Measurements from ENCODE around the gene RSPH6A.

Gene RSPH6A

GRCh38 chr19:45824531-45825262, 9.6 kb upstream of the RSPH6A start:
- FAIRE-seq, result no peak

DNA sequence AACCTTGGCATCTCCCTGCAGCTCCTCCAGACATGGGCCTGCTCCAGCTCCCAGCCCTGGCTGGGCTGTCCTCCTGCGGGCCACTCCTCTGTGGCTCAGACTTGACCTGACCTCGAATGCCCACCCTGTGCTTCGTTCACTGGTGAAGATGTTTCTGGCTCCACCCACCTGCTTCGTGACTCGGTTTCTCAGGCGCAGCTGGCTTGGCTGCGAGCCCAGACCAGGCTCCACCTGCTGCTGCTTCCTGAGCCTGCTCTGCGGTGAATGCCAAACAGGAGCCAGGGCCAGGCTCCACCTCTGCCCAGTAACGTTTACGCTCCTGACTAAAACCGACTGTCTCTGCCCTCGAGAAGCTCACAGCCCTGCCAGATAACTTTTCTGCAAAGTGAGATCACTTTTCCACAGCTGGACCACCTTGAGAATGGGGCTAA, 8.9 kb upstream of the RSPH6A start:
- FAIRE-seq, result no peak

DNA sequence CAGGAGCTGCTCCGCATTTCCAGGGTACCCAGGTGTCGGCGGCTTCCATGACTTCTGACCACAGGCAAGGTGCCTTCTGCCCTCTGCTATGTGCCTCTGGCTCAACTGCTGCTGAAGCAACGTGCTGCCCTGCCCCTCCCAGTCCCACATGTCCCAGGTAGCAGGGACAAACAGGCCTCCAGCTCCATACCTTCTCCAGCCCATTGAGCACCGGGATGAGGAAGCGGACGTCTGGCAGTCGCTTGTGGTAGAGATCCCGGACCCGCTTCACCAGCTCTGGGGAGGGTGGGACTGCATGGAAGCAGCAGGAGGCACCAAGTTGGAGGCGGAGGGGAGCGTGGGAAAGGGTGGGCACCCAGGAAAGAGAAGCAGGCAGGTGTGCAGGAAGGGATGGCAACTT, 8.1 kb upstream of the RSPH6A start:
- FAIRE-seq, result no peak

DNA sequence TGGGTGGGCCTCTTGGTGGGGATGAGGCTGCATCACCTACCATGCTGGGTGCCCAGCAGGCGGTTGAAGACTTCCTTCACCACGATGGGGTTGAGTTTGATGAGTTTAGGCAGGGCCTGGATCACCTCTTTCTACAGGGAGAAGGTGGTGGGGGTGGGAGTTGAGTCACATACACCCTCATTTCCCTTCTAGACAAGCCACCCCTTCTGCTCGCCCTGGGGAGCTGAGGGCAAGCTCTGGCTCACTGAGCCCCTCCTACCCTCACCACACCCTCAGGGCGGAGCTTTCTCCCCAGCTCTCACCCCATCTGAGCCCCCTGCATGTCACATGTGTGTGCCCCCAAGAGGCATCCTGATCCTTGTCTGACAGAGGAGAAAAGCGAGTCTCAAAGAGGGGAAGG, 7.6 kb upstream of the RSPH6A start:
- FAIRE-seq, result no peak

DNA sequence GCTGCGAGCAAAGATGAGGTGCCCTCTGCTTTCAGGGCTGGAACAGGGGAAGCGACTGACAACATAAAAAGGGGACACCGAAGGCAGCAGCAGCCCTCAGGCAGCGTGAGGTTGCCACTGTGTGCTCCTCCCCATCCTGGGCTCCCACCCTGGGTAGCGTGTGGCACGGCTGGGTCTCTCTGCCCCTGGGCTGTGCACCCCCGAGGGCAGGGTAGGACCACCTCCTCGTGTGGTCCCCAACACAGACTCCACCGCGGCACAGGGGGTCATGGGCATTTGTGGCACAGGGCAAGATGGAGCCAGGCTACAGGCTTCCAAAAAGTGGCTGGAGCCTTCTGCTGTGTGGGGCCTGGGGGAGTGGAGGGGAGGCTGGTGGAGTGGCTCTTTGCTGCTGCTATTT, 6.5 kb upstream of the RSPH6A start:
- FAIRE-seq, result no peak

- no peak for FAIRE-seq
Measured at GRCh38 chr19:45821103-45821521, 6.0 kb upstream of the RSPH6A start.

DNA sequence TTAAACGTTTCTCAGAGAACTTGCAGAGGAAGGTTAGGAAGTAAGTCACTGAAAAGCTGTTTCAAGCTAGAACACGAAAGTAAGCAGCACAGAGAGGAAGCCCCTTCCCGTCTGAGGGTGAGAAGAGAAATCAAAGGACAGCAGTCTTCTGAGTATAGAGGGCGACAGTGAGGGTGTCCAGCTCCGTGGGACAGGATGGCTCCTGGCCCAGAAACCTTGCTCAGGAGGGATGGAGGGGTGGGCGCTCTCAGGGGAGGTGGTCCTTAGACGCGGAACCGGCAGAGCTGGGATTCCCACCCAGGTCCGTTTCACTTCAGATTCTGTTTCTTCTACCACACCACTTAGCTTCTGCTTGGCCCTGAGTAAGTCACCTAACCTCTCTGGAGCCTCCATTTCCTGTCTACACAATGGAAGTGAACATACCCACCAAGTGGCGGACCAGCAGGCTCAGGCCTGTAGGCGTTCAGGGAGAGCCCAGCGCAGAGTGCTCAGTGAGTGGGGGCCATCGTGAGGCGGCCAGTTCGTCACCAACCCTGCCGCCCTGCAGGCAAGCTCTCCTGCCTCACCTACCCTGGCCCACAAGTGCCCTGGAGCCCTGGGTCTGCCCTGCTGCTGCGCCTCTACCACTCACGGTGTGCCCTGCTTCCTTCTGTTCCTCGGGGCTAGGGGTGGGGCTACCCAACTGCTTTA, 5.5 kb upstream of the RSPH6A start:
- no peak for FAIRE-seq

- FAIRE-seq, result no peak
Measured at GRCh38 chr19:45819769-45820168, 4.7 kb upstream of the RSPH6A start.

DNA sequence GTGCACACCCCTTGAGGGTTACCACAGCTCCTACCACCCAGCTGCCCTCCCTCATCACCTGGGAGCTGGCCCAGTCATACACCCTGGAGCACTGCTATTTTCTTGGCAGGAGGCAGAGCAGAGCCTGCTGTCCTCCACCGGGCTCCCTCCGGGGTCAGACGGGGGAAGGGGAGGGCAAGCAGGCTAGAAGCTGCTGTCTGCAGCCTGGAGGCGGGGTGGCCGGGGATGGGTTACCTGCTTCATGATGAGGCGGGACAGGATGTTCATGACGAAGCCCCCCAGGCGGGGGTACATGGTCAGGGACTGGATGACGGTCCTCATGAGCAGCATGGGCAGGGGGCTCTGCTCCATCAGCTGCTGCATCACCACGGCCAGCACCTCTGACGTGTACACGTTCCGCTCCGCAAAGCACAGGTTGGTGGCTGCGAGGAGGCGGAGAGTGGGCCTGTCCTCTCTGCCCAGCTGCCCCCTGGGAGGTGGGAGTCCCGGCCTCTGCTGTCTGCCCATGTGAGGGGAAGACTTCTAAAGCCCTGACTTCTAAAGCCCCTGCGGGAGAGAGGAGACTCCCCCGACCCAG, 2.7 kb upstream of the RSPH6A start:
- no peak for FAIRE-seq

GRCh38 chr19:45817010-45817724, 2.1 kb upstream of the RSPH6A start:
- FAIRE-seq, result no peak

DNA sequence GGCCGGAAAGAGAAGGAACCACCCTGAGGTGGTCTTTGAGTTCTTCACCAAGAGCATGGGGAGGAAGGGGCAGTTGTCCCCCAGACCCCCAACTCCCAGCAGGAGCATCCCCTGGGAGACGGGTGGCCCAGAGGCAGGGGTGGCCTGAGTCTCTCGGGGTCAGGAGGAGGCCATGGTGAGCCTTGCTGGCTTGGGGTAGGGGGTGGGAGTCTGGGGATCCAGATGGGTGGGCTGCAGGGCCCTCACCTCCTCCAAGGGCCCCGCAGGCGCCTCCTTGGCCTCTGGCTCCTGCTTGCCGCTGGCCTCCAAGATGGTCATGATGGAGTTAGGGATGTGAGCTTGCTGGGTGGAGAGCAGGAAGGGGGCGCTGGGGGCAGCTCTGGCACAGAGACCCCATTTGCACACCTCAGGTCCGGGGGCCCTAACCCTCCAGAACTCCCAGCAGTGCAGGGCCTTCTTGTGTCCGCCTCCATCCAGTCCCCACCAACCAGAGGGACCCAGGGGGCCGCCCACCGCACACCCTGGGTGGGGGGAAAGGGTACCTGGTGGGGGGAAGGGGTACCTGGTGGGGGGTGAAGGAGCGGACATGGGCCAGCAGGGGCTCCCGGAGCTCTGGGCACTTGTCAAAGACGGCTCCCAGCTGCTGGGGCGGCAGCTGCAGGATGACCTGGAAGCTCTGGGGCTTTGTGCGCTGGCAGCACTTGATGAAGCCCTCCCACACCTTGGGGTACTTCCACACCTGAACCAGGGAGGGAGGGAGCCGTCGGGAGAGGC, 1.3 kb upstream of the RSPH6A start:
- no peak for FAIRE-seq

DNA sequence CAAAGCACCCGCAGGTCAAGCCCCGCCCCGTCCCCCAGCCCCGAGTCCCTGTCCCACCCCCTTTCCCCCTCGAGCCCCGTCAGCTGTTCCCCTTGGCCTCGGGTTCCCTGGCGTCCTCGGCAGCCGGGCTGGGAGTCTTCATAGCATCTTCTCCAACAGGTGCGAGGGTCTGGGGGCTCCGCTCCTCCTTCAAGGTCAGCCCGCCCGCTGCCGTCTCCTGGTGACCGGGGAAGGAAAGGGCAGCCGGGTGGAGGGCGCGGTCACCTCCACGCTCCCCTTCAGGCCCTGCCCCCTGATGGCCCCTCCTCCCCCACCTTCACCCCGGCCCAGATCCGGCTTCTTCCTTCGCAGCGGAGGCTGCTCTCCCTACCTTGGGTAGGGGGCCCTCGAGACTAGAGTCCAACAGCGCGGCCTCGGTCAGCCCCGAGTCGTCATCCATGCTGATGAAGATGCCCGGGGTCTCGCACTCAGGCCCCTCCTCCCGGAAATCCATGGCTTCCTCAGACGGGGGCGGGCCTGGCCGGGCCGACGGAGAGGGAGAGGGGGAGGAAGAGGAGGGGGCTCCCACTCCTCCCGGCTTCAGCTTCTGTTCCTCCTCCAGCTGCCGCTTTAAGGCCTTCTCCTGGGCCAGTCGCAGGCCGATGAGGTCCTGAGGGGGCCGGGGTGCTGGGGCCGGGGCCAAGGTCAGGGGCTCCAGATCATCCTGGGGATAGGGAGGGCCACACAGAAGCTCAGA, 541 bp upstream of the RSPH6A start:
- no peak for FAIRE-seq

DNA sequence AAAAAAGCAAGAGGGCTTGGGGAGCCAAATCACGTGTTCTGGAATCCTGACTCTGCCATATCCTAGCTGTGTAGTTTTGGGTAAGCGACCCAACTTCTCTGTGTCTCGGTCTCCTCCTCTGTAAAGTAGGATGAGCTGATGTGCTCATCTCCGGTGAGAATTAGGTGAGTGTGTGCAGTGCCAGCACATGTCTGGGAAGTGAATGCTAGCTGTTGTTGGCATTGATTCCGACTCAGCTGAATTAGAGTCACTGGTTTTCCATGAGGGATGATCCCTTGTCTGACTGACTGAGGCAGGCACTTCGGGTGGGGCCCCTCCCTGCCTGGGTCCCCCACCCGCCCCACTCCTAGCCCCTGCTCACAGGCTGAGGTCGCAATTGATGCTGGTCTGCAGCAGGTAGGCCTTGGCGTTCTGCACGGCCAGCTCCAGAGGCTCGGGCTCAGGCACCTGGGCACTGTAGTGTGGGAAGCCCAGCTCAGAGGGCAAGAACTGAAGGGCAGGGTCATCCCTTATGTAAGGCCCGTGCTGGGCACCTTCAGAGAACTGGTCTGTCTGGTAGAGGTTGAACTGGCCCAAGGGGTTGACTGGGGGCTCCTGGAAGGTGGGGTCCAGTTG, 835 bp downstream of the RSPH6A start:
- FAIRE-seq, result no peak

DNA sequence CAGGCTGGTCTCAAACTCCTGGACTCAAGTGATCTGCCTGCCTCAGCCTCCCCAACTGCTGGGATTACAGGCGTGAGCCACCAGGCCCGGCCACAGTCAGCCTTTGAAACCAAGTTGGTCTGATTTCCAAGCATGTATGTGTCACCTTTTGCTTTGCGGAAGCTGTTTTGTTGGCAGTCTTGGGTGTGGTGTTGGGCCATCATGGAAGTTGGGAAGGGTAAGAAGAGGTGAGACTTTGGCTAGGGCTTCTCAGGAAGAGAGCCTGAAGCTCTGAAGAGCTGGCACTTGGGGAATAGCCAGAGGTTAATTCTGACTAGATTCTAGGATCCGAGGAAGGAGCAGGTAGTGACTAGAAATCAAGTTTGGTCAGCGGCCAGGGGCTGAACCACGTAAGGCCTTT, 2.8 kb downstream of the RSPH6A start:
- no peak for FAIRE-seq

DNA sequence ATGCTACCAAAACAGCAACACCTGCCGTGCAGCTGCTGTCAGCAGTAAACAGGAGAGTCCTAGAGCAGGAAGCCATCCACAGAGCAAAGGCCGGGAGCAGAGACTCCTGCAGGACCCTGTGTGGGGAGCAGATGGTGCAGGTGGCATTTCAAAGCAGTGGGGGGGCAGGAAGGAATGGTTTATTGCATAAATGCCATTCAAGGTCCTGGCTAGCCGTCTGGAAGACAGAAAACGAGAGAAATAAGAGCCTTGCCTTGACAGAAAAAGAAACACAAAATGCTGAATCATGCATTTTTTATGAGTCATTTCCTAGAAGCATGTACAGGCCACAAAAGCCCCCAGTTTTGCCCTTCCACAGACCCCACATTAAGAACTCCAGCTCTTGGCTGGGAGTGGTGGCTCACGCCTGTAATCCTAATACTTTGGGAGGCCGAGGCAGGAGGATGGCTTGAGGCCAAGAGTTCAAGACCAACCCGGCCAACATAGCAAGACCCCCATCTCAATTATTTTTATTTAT, 5.4 kb downstream of the RSPH6A start:
- FAIRE-seq, result no peak

DNA sequence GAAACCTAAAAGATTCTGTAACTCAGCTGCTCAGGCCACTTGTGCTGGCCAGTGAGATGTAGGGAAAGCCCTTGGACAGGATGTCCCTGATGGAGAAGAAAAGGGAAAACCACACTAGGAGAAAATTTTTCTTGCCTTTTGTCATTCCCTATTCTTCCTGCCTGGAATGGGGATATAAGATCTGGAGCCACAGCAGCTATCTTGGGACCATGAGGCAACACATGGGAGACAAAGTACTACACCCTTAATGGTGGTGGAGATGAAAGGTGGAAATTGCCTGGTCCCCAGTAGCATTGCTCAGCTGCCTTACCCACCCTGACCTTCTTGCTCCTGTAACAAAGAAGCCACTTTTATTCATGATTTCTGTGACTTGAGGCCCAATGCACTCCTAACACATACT, 9.4 kb downstream of the RSPH6A start:
- no peak for FAIRE-seq

- no peak for FAIRE-seq
Measured at GRCh38 chr19:45804959-45805230, 10.2 kb downstream of the RSPH6A start.

DNA sequence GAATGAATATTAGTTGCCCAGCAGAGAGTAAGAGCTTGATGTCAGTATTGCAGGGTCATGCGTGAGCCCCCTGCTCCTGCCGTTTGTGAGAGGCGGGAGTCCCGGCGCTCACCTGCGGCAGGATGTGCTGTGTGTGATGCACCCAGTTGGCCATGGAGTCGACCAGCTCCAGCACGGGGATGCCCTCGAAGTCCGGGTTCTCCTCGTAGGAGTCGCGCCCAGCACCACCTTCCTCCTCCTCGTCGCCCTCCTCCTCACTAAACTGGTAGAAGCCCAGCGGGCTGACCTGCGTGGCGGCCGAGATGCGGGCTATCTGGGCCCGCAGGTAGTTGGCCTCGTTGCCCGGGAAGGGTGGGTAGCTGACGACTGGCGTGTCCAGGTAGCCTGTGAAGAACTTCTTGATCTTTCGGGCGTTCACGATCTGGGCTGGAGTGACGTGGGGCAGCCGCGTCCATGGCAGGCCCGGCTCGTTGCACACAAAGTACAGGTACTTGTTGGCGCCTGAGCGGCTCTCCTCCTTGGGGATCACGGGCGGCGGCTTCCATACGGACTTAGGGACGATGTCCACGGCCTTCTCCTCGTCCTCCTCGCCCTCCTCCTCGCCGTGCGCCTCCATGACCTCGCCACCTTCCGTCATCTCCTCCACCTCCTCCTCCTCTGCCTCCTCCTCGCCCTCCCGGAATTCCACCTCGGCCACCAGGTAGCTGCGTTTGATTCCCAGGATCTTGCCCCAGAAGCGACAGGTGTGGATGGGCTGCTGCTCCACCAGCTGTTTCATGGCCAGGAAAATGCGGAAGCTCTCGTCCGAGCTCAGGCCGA, 10.8 kb downstream of the RSPH6A start:
- no peak for FAIRE-seq

DNA sequence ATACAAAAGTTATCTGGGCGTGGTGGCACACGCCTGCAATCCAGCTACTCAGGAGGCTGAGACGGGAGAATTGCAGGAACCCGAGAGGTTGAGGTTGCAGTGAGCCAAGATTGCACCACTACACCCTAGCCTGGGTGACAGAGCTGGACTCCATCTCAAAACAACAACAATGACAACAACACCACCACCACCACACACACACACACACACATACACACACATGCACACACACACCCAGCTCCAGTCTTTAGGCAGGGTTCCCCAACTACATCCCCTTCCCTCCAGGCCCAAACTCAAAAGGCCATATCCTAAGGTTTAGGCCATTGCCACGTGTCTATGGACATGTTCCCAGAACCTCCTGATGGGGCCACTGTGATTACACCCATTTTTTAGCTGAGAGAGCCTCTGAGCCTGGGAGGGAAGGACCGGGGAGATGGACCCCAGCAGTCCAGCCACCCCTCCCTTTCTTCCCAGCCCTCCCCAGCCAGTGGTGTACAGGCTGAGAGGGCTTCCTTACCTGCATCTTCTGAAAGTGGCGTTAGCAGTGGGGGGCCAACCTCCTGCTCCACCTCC, 13.4 kb downstream of the RSPH6A start:
- no peak for FAIRE-seq

DNA sequence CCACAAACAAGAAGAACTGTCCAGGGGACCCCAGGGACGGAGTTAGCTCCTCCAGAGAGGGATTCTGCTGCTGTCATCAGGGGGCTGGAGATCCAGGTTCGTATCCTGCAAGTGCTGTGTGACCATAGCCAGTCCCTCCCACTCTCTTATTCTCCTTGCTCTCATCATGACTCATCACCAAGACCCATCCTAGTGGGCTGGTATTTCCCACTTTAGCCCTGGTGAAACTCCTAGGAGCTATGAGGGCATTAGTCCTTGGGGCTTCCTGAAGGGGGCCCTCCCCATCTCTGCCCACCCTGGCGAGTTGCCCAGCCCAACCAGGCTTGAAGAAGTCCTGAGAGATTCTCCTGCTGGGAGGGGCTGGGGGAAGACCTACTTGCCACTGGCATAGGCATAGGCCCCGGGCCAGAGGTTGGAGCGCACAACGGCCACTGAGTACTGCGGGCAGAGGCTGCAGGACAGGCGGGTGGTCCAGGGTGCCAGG, 15.0 kb downstream of the RSPH6A start:
- FAIRE-seq, result no peak

Data from islet of Langerhans (tissue), 1 donor.